GM12892 (cell line): ENCODE measurements around the gene NISCH.

Experiments used
- DNase-seq: peaks from one replicate; pipeline ENCODE4 v3.0.0; 2011; ENCODE audit not compliant: insufficient read length
- FAIRE-seq: peaks from 2 replicates; lab custom pipeline; 2011; peaks lifted over from hg19 to GRCh38; lab: Jason Lieb, UNC
- POLR2A ChIP-seq: IDR thresholded peaks from 2 replicates; pipeline ENCODE4 v1.6.1; 2011; ENCODE audit warnings: low read depth, low read length, control low read depth
- POLR2AphosphoS5 ChIP-seq: IDR thresholded peaks from 2 replicates; pipeline ENCODE4 v1.6.1; 2011; ENCODE audit warnings: low read depth, low read length, control low read depth
- TAF1 ChIP-seq: IDR thresholded peaks from 2 replicates; pipeline ENCODE4 v1.6.1; 2011; ENCODE audit warnings: low read depth, mild to moderate bottlenecking, control low read depth, low read length, borderline replicate concordance

NISCH gene

GRCh38 chr3:52431459-52432223 is 23.8 kb upstream of the NISCH start:
- FAIRE-seq: peak; percentile 17
- DNase-seq: no peak
- no peak for TF ChIP-seq POLR2A
- TF ChIP-seq POLR2AphosphoS5: no peak
- no peak for TF ChIP-seq TAF1

DNA sequence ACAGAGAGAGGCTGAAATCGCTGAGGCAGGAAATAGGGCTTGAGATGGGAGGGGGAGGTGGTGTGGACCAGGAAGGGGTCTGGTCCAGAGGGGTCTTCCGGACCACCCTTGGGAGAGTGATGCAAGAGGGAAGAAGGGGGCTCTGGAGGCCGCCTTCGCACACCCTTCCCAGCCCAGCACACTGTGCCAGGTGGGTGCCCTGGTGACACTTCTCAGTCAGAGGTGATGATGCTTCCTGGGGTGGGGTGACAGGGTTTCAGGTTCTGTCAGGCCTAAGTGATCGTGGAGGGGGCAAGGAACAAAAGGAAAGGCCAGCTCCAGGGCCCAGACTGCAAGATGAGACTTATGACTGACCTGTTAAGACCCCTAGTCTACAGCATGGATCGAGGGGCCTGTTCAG is 23.2 kb upstream of the NISCH start:
- DNase-seq (no peak), FAIRE-seq (no peak)
- no peak for TF ChIP-seq POLR2AphosphoS5
- TF ChIP-seq TAF1: no peak
- TF ChIP-seq POLR2A: no peak

DNA sequence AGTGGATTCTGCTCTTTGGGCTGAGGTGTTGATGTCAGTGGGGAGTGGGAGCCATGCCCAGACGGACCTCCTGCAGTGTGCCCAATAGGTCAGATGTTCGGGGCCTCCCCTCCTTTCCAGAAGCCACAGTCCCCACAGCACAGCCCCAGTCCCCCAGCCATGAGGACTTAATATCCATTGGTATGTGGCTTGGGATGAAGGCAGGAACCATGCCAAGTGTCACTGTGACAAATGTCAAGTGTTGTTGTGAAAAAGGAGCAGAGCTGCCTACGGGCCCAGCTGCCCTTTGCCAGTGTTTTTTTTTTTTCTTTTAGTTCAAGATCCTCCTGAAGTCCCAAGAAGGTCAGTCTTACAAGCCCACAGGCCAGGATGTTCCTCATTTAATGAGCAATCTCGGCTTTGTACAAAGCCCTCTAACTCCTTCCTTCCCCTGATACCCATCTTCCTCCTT is 22.7 kb upstream of the NISCH start:
- FAIRE-seq: no peak
- TF ChIP-seq POLR2AphosphoS5 (no peak), TAF1 (no peak), POLR2A (no peak)
- DNase-seq: no peak

- FAIRE-seq: no peak
- DNase-seq: no peak
Measured at GRCh38 chr3:52433328-52433995, 21.9 kb upstream of the NISCH start.

DNA sequence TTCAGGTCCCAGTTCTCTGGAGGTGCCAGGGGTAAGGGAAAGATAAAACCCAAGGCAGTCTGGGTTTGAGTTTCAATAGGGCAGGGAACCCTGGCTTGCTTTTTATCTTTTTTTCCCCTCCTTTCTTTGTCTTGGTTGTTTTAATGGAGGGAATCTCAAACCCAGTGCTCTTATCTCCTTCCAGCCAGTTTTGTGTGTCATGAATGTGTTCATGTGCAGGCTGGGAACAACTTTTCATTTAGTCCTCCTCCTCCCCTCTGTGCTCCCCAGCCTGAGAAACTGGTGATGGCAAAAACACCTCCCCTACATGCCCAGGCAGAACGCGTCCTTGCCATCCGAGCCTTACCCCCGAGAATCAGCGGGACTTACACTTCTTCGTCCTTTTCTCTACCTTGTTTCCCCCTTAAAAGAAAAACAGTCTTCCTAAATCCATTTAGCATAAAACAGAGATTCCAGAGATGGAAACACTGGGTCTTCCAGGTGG is 21.4 kb upstream of the NISCH start:
- TF ChIP-seq TAF1 (no peak), POLR2A (no peak), POLR2AphosphoS5 (no peak)
- DNase-seq (no peak), FAIRE-seq (no peak)

More at GRCh38 chr3:52433328-52433995, 21.9 kb upstream of the NISCH start:
- TF ChIP-seq POLR2A: no peak
- no peak for TF ChIP-seq POLR2AphosphoS5
- TF ChIP-seq TAF1: no peak

GRCh38 chr3:52434491-52435115 is 20.8 kb upstream of the NISCH start:
- FAIRE-seq (no peak), DNase-seq (no peak)
- TF ChIP-seq POLR2AphosphoS5 (no peak), TAF1 (no peak), POLR2A (no peak)

- FAIRE-seq (no peak), DNase-seq (no peak)
- TF ChIP-seq POLR2AphosphoS5: no peak
- no peak for TF ChIP-seq POLR2A
- no peak for TF ChIP-seq TAF1
Measured at GRCh38 chr3:52435246-52436101, 19.9 kb upstream of the NISCH start.

DNA sequence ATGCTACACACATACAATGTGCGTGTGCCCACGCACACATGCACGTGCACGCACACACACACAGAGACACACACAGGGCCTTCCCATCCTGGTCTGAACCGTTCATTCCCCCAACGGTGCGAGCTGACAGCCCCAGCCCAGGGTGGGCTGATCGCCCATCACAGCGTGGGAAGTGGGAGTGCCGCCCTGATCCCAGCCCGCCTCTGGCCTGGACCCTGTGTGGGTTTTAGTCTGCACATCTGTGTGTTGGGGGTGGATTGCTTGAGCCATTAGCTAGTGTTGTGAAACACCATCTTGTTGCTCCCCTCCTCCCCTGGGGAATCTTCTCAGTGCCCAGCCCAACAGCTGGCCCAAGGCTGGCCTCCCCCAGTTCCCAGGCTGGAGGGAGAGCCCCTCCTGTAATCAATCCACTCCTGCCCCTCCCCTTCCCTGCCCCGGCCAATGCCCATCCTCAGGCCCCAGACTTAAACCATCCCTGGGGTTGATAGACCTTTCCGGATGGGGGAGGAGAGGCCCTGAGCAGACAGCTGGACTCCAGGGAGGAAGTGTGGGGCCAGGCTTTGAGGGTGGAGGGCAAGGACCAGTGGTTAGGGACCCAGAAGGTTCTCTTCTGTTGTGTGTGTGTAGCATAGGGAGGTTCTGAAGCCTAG is 18.8 kb upstream of the NISCH start:
- no peak for DNase-seq
- TF ChIP-seq POLR2AphosphoS5 (no peak), POLR2A (no peak), TAF1 (no peak)
- FAIRE-seq: no peak

- TF ChIP-seq TAF1 (no peak), POLR2A (no peak), POLR2AphosphoS5 (no peak)
- DNase-seq (no peak), FAIRE-seq (no peak)
Measured at GRCh38 chr3:52437326-52438103, 17.9 kb upstream of the NISCH start.

DNA sequence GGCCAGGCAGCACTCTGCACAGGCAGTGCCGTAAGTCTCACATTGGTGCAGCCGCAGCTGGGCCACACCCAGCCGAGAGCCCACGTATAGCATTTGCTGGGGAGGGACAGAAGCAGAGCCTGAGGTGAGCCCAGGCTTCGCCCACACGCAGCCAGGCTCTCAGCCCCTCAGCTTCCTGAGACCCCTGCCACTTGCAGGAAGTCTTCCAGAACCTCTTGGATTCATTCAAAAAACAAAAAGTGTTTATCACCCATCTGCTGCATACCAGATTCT is 17.4 kb upstream of the NISCH start:
- no peak for DNase-seq
- no peak for FAIRE-seq

More for the DNA sequence above, 17.4 kb upstream of the NISCH start:
- TF ChIP-seq POLR2A: no peak
